ENCODE results near the gene INCENP.

- TF ChIP-seq, protein P1, sequence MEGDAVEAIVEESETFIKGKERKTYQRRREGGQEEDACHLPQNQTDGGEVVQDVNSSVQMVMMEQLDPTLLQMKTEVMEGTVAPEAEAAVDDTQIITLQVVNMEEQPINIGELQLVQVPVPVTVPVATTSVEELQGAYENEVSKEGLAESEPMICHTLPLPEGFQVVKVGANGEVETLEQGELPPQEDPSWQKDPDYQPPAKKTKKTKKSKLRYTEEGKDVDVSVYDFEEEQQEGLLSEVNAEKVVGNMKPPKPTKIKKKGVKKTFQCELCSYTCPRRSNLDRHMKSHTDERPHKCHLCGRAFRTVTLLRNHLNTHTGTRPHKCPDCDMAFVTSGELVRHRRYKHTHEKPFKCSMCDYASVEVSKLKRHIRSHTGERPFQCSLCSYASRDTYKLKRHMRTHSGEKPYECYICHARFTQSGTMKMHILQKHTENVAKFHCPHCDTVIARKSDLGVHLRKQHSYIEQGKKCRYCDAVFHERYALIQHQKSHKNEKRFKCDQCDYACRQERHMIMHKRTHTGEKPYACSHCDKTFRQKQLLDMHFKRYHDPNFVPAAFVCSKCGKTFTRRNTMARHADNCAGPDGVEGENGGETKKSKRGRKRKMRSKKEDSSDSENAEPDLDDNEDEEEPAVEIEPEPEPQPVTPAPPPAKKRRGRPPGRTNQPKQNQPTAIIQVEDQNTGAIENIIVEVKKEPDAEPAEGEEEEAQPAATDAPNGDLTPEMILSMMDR (IDR thresholded peaks at IDR 0.05), result no peak
- no peak for TF ChIP-seq POLR2AphosphoS5 (IDR thresholded peaks at IDR 0.05)
These were observed 53.0 kb downstream of the INCENP start for GRCh38 chr11:62176766-62177165.

All from stomach (tissue), 4 donors.